Hippocampal formation (tissue), 2 donors: Measurements from ENCODE around the gene OGFOD3.

Source experiments
- DNase-seq, 2 donors: peaks; one replicate each; lab custom pipeline; 2025; lab: John Stamatoyannopoulos, UW

OGFOD3 gene

GRCh38 chr17:82405051-82405450 is 13.3 kb downstream of the OGFOD3 start:
- no peak for DNase-seq

- DNase-seq, result no peak
These were observed 14.4 kb downstream of the OGFOD3 start for GRCh38 chr17:82403662-82404660.

GRCh38 chr17:82402865-82403264 is 15.5 kb downstream of the OGFOD3 start:
- no peak for DNase-seq

- peak in 1 of 2 donors; percentile 40 for DNase-seq
These were observed 17.6 kb downstream of the OGFOD3 start for GRCh38 chr17:82400830-82401229.

- DNase-seq, result no peak
These were observed 18.2 kb downstream of the OGFOD3 start for GRCh38 chr17:82400206-82400605.

- DNase-seq, result no peak
These were observed 18.7 kb downstream of the OGFOD3 start for GRCh38 chr17:82399601-82400101.

GRCh38 chr17:82399041-82399441 is 19.3 kb downstream of the OGFOD3 start:
- peak; percentile 12 to 55 for DNase-seq

GRCh38 chr17:82397449-82398335 is 20.7 kb downstream of the OGFOD3 start:
- no peak for DNase-seq

GRCh38 chr17:82396601-82397435 is 21.6 kb downstream of the OGFOD3 start:
- no peak for DNase-seq

- DNase-seq, result no peak
These were observed 24.1 kb downstream of the OGFOD3 start for GRCh38 chr17:82394278-82394677.

- DNase-seq, result no peak
These were observed 25.4 kb downstream of the OGFOD3 start for GRCh38 chr17:82392941-82393340.

GRCh38 chr17:82392209-82392920 is 26.0 kb downstream of the OGFOD3 start:
- no peak for DNase-seq

GRCh38 chr17:82391496-82392066 is 26.8 kb downstream of the OGFOD3 start:
- no peak for DNase-seq

- DNase-seq, result no peak
These were observed 27.4 kb downstream of the OGFOD3 start for GRCh38 chr17:82390860-82391435.

GRCh38 chr17:82390015-82390859 is 28.1 kb downstream of the OGFOD3 start:
- no peak for DNase-seq

- no peak for DNase-seq
These were observed 29.0 kb downstream of the OGFOD3 start for GRCh38 chr17:82389379-82389778.

- DNase-seq, result no peak
These were observed 29.5 kb downstream of the OGFOD3 start for GRCh38 chr17:82388922-82389283.

GRCh38 chr17:82388223-82388921 is 30.0 kb downstream of the OGFOD3 start:
- DNase-seq, result no peak

- no peak for DNase-seq
These were observed 30.7 kb downstream of the OGFOD3 start for GRCh38 chr17:82387705-82388106.
